Measurements from ENCODE around the gene TBC1D22A. TPM values are rescaled to one million over a fixed set of nuclear protein-coding genes. Genes with fewer than 3 reads are reported as not detected.

Gene TBC1D22A
- total and polyA plus RNA-seq, 9 of the 15 experiments (the other 6 are each of a cell fraction or from before 2014, with no cell fraction given) = 0.20 to 11.5 (median 5.2) TPM

- TF ChIP-seq ZNF75A (CRISPR knock-in tag; IDR thresholded peaks at IDR 0.05) = no peak
Observed at GRCh38 chr22:46982635-46983034, 220.2 kb downstream of the TBC1D22A start (continued).

GRCh38 chr22:46983046-46983445, 220.6 kb downstream of the TBC1D22A start:
- ChIA-PET CTCF (ENCODE audit: low intra/inter-chr PET ratio) (no interaction called here), POLR2A (no interaction called here)
- Histone ChIP-seq H3K27me3 (ENCODE audit: control insufficient read depth in 2 of 2, insufficient read depth in 2 of 2, low read length in 2 of 2) (no peaks in the 10 kb centered on the region), H3K4me3 (no peak overlapping the region), H3K36me3 (ENCODE audit: control insufficient read depth, insufficient read depth, low read length) (no peaks in the 10 kb centered on the region), H3K79me2 (ENCODE audit: control insufficient read depth, insufficient read depth, low read length) (no peaks in the 10 kb centered on the region), H3K9ac (ENCODE audit: insufficient read depth in 1 of 2, low read depth in 2 of 2, low read length in 2 of 2) (no peak overlapping the region), H3K4me1 (replicated peaks in 1 of 2; ENCODE audit: control insufficient read depth in 2 of 2, insufficient read depth in 2 of 2, low read length in 2 of 2) (no peaks in the 10 kb centered on the region), H3K9me3 (replicated peaks; ENCODE audit: control insufficient read depth, insufficient read depth, low read depth, low read length) (no peaks in the 10 kb centered on the region), H3K4me2 (ENCODE audit: insufficient read depth, low read length) (no peak overlapping the region), H2AFZ (ENCODE audit: low read depth, low read length) (no peak overlapping the region), H3K9me1 (ENCODE audit: control insufficient read depth, insufficient read depth, low read length) (no peaks in the 10 kb centered on the region), H3K27ac (ENCODE audit: extremely low read depth, low read depth, low read length) (no peak overlapping the region), H4K20me1 (replicated peaks; ENCODE audit: control insufficient read depth, insufficient read depth, low read length) (no peaks in the 10 kb centered on the region)
- ATAC-seq (no peak), DNase-seq (ENCODE audit: extremely low read depth in 1 of 4, low spot score in 3 of 4) (no peak), FAIRE-seq (no peak)
- in situ Hi-C loops (cut with MboI) = no loop called here
- WGBS (ENCODE audit: insufficient coverage, low coverage, missing lambda C conversion rate) = 92% methylated on average over 3 of the region's 4 CpGs
- BruUV-seq (replicated peaks) = no TSS peak
- intact Hi-C loops (cut with micrococcal nuclease) = no loop called here
- TF ChIP-seq, protein P1, sequence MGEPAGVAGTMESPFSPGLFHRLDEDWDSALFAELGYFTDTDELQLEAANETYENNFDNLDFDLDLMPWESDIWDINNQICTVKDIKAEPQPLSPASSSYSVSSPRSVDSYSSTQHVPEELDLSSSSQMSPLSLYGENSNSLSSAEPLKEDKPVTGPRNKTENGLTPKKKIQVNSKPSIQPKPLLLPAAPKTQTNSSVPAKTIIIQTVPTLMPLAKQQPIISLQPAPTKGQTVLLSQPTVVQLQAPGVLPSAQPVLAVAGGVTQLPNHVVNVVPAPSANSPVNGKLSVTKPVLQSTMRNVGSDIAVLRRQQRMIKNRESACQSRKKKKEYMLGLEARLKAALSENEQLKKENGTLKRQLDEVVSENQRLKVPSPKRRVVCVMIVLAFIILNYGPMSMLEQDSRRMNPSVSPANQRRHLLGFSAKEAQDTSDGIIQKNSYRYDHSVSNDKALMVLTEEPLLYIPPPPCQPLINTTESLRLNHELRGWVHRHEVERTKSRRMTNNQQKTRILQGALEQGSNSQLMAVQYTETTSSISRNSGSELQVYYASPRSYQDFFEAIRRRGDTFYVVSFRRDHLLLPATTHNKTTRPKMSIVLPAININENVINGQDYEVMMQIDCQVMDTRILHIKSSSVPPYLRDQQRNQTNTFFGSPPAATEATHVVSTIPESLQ (CRISPR knock-in tag; IDR thresholded peaks at IDR 0.05) = no peak
- TF ChIP-seq CHD7 (IDR thresholded peaks at IDR 0.05; ENCODE audit: low read depth, low read length) (no peak), ADNP (tag; IDR thresholded peaks at IDR 0.05) (no peak)

Data from K562 (cell line).